ENCODE measurements around the gene CDH4.

- TF ChIP-seq CTCF (IDR thresholded peaks at IDR 0.05): no peak
- no peak for TF ChIP-seq POLR2A (IDR thresholded peaks at IDR 0.05)
Measured at GRCh38 chr20:61789329-61789728, 537.3 kb downstream of the CDH4 start.
